ENCODE results near the gene KIF2B. TPM values are rescaled to one million over a fixed set of nuclear protein-coding genes. Genes with fewer than 3 reads are reported as not detected.

Gene KIF2B
- total RNA-seq, 1 experiment from 2014 or later = not detected

DNA sequence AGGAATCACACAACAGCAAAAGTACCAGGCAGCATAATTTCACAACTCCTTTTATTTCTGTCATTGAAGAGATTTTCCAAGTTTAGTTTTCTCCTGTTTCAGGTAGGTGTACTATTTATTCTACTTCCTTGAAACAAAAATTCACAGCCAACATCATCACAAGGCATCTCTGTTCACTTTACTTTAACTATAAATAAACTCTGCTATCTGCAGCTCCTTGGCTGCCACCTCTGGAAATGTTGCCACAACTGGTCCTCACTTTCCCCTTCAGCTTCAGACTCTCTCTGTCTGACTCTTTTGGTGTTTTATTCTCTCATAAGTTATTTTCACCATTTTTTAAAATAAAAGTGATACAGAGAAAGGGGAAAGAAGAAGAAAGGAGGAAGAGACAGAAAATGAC, 27.9 kb upstream of the KIF2B start (continued):
- TF ChIP-seq, protein P1, sequence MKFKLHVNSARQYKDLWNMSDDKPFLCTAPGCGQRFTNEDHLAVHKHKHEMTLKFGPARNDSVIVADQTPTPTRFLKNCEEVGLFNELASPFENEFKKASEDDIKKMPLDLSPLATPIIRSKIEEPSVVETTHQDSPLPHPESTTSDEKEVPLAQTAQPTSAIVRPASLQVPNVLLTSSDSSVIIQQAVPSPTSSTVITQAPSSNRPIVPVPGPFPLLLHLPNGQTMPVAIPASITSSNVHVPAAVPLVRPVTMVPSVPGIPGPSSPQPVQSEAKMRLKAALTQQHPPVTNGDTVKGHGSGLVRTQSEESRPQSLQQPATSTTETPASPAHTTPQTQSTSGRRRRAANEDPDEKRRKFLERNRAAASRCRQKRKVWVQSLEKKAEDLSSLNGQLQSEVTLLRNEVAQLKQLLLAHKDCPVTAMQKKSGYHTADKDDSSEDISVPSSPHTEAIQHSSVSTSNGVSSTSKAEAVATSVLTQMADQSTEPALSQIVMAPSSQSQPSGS (CRISPR knock-in tag; IDR thresholded peaks at IDR 0.05; ENCODE audit: borderline replicate concordance, low read depth) = no peak

- TF ChIP-seq HMGXB4 (CRISPR knock-in tag; IDR thresholded peaks at IDR 0.05) (no peak), ZBTB21 (CRISPR knock-in tag; IDR thresholded peaks at IDR 0.05; ENCODE audit: borderline replicate concordance) (no peak), NR1H2 (CRISPR knock-in tag; IDR thresholded peaks at IDR 0.05) (no peak), ZNF232 (CRISPR knock-in tag; IDR thresholded peaks at IDR 0.05) (no peak), GTF2I (CRISPR knock-in tag; conservative IDR thresholded peaks at IDR 0.05) (no peak), OVOL2 (CRISPR knock-in tag; IDR thresholded peaks at IDR 0.05; ENCODE audit: borderline replicate concordance) (no peak), ETV6 (CRISPR knock-in tag; IDR thresholded peaks at IDR 0.05) (no peak)
- DNase-seq (ENCODE audit: low spot score) (no peak), ATAC-seq (no peak)
- Mint-ChIP-seq H3K27ac (no peak overlapping the region), H3K27me3 (ENCODE audit: low read depth) (no peaks in the 10 kb centered on the region), H3K36me3 (peaks cover 8% of the 10 kb centered on the region; the same call in 1 of the 2 replicates), H3K9me3 (peaks cover 16% of the 10 kb centered on the region), H3K4me3 (no peak overlapping the region), H3K4me1 (no peaks in the 10 kb centered on the region)
- POLR2A ChIA-PET = no interaction called here
- CTCF ChIA-PET = no interaction called here
Measured at GRCh38 chr17:53796642-53797041, 26.1 kb upstream of the KIF2B start.

- Mint-ChIP-seq H3K27me3 (ENCODE audit: low read depth) (no peaks in the 10 kb centered on the region), H3K4me1 (no peaks in the 10 kb centered on the region), H3K36me3 (peaks cover 5% of the 10 kb centered on the region; the same call in 1 of the 2 replicates), H3K27ac (no peak overlapping the region), H3K4me3 (no peak overlapping the region), H3K9me3 (peaks cover 16% of the 10 kb centered on the region)
- ATAC-seq = no peak
- DNase-seq (ENCODE audit: low spot score) = no peak
- ChIA-PET POLR2A (no interaction called here), CTCF (no interaction called here)
- TF ChIP-seq FOXP4 (CRISPR knock-in tag; IDR thresholded peaks at IDR 0.05) (no peak), ZNF219 (CRISPR knock-in tag; IDR thresholded peaks at IDR 0.05; ENCODE audit: borderline replicate concordance) (no peak), ZNF317 (CRISPR knock-in tag; IDR thresholded peaks at IDR 0.05; ENCODE audit: borderline replicate concordance, low read depth) (no peak), ZNF263 (CRISPR knock-in tag; IDR thresholded peaks at IDR 0.05; ENCODE audit: low read depth) (no peak), ZNF671 (CRISPR knock-in tag; IDR thresholded peaks at IDR 0.05) (no peak), KAT7 (CRISPR knock-in tag; IDR thresholded peaks at IDR 0.05; ENCODE audit: borderline replicate concordance) (no peak), IRF1 (CRISPR knock-in tag; IDR thresholded peaks at IDR 0.05) (no peak)
- TF ChIP-seq, protein P2, sequence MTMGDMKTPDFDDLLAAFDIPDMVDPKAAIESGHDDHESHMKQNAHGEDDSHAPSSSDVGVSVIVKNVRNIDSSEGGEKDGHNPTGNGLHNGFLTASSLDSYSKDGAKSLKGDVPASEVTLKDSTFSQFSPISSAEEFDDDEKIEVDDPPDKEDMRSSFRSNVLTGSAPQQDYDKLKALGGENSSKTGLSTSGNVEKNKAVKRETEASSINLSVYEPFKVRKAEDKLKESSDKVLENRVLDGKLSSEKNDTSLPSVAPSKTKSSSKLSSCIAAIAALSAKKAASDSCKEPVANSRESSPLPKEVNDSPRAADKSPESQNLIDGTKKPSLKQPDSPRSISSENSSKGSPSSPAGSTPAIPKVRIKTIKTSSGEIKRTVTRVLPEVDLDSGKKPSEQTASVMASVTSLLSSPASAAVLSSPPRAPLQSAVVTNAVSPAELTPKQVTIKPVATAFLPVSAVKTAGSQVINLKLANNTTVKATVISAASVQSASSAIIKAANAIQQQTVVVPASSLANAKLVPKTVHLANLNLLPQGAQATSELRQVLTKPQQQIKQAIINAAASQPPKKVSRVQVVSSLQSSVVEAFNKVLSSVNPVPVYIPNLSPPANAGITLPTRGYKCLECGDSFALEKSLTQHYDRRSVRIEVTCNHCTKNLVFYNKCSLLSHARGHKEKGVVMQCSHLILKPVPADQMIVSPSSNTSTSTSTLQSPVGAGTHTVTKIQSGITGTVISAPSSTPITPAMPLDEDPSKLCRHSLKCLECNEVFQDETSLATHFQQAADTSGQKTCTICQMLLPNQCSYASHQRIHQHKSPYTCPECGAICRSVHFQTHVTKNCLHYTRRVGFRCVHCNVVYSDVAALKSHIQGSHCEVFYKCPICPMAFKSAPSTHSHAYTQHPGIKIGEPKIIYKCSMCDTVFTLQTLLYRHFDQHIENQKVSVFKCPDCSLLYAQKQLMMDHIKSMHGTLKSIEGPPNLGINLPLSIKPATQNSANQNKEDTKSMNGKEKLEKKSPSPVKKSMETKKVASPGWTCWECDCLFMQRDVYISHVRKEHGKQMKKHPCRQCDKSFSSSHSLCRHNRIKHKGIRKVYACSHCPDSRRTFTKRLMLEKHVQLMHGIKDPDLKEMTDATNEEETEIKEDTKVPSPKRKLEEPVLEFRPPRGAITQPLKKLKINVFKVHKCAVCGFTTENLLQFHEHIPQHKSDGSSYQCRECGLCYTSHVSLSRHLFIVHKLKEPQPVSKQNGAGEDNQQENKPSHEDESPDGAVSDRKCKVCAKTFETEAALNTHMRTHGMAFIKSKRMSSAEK (CRISPR knock-in tag; IDR thresholded peaks at IDR 0.05; ENCODE audit: borderline replicate concordance) = no peak
- TF ChIP-seq, protein P1 (CRISPR knock-in tag; IDR thresholded peaks at IDR 0.05; ENCODE audit: borderline replicate concordance, low read depth) = no peak
- TF ChIP-seq, protein P3, sequence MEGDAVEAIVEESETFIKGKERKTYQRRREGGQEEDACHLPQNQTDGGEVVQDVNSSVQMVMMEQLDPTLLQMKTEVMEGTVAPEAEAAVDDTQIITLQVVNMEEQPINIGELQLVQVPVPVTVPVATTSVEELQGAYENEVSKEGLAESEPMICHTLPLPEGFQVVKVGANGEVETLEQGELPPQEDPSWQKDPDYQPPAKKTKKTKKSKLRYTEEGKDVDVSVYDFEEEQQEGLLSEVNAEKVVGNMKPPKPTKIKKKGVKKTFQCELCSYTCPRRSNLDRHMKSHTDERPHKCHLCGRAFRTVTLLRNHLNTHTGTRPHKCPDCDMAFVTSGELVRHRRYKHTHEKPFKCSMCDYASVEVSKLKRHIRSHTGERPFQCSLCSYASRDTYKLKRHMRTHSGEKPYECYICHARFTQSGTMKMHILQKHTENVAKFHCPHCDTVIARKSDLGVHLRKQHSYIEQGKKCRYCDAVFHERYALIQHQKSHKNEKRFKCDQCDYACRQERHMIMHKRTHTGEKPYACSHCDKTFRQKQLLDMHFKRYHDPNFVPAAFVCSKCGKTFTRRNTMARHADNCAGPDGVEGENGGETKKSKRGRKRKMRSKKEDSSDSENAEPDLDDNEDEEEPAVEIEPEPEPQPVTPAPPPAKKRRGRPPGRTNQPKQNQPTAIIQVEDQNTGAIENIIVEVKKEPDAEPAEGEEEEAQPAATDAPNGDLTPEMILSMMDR (IDR thresholded peaks at IDR 0.05) = no peak
Measured at GRCh38 chr17:53797501-53797900, 25.2 kb upstream of the KIF2B start.
